ENCODE data around the gene SRCAP. TPM values are rescaled to one million over a fixed set of nuclear protein-coding genes. Genes with fewer than 3 reads are reported as not detected.

Gene SRCAP
- total and polyA plus RNA-seq, 3 experiments from 2014 or later, result 33.0 to 76.3 (median 75.4) TPM

DNA sequence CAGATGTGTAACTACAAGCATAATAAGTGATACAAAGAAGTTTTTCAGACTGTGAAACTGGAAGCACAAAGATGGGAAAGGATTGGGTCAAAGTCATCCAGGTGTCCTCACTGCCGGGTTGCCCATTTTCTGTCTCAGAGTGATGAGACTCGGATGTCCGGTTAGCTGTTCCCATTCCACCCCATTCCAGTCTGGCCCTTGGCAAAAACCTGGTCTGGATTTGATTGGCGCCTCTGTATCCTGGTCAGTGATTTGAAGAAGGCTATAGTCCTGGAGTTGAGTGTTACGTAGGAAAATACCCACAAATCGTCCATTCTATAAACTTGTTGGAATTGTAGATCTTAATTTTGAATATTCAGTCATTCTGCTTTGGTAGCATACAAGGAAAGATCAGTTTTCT lies 29.4 kb downstream of the SRCAP start:
- Mint-ChIP-seq H3K36me3 (peaks cover 7 to 78% (median 25%) of the 10 kb centered on the region in 3 donors), H3K4me3 (no peak overlapping the region)
- POLR2A ChIA-PET, result no interaction called here

DNA sequence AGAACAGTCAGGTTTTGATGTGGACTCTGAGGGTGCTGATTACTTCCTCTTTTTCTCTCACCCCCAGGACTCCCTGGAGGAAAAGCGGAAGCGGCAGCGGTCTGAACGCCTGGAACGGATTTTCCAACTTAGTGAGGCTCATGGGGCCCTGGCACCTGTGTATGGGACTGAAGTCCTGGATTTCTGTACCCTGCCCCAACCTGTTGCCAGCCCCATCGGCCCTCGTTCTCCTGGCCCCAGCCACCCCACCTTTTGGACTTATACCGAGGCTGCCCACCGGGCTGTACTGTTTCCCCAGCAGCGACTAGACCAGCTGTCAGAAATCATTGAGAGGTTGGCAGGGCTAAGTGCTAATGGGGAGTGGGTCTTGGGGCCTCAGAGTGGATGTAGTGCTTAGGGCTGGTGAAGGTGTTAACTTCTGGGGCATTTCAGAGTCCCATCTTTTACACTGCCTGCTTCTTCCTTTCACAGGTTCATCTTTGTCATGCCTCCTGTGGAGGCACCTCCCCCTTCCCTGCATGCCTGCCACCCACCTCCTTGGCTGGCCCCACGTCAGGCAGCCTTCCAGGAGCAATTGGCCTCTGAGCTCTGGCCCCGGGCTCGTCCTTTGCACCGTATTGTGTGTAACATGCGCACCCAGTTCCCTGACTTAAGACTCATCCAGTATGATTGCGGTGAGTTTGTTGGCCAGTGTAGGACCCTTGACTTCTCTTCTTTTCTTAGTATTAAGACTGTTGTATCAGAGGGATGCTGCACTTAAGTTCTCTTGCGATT lies 30.1 kb downstream of the SRCAP start:
- no peak overlapping the region for H3K4me3 Mint-ChIP-seq
- H3K27ac Mint-ChIP-seq, result peak overlapping the region in 3 of 8 donors; percentile 11 to 85 (median 59)
- POLR2A ChIA-PET, result no interaction called here
- no peak for DNase-seq
- Histone ChIP-seq H3K27me3 (ENCODE audit: insufficient read depth, low read length, poor library complexity, severe bottlenecking) (no peaks in the 10 kb centered on the region), H3K9me3 (ENCODE audit: low read length) (no peaks in the 10 kb centered on the region), H3K4me3 (ENCODE audit: low read length) (no peak overlapping the region), H3K4me1 (ENCODE audit: insufficient read depth, low read length) (no peaks in the 10 kb centered on the region), H3K36me3 (ENCODE audit: insufficient read depth, low read length) (peaks cover 51% of the 10 kb centered on the region), H3K27ac (ENCODE audit: low read depth, low read length) (no peak overlapping the region)
- no peaks in the 10 kb centered on the region for H3K27me3 Mint-ChIP-seq
- CTCF ChIA-PET, result no interaction called here
- no peaks in the 10 kb centered on the region for H3K9me3 Mint-ChIP-seq
- H3K36me3 Mint-ChIP-seq, result peaks cover 7 to 78% (median 24%) of the 10 kb centered on the region in 3 donors
- H3K4me1 Mint-ChIP-seq, result peaks cover 4 to 8% (median 6%) of the 10 kb centered on the region in 3 donors

More for the DNA sequence above, 29.4 kb downstream of the SRCAP start:
- Mint-ChIP-seq H3K9me3 (no peaks in the 10 kb centered on the region), H3K27ac (peak overlapping the region in 5 of 8 donors; percentile 20 to 56 (median 46)), H3K4me1 (peaks cover 4 to 8% (median 6%) of the 10 kb centered on the region in 3 donors), H3K27me3 (no peaks in the 10 kb centered on the region)
- Histone ChIP-seq H3K4me1 (ENCODE audit: insufficient read depth, low read length) (no peaks in the 10 kb centered on the region), H3K27ac (ENCODE audit: low read depth, low read length) (no peak overlapping the region), H3K9me3 (ENCODE audit: low read length) (no peaks in the 10 kb centered on the region), H3K27me3 (ENCODE audit: insufficient read depth, low read length, poor library complexity, severe bottlenecking) (no peaks in the 10 kb centered on the region), H3K4me3 (ENCODE audit: low read length) (no peak overlapping the region), H3K36me3 (ENCODE audit: insufficient read depth, low read length) (peaks cover 51% of the 10 kb centered on the region)
- no peak for DNase-seq
- CTCF ChIA-PET, result no interaction called here

DNA sequence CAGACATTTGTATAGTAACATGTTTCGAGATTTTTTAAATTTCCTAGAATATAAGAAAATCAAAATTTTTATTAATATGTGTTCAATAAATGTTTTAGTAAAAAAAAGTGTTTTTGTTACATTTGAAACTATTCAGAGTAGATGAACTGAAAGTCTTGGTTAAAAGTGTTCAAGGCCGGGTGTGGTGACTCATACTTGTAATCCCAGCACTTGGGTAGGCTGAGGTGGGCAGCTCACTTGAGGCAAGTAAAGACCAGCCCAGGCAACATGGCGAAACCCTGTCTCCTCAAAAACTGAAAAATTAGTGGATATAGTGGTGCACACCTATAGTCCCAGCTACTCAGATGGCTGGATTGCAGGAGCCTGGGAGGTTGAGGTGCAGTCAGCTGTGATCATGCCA lies 32.4 kb downstream of the SRCAP start:
- Mint-ChIP-seq H3K36me3 (peaks cover 7 to 75% (median 19%) of the 10 kb centered on the region in 3 donors), H3K27me3 (no peaks in the 10 kb centered on the region), H3K9me3 (no peaks in the 10 kb centered on the region), H3K4me3 (no peak overlapping the region), H3K27ac (peak overlapping the region in 2 of 8 donors; percentile 20 to 41), H3K4me1 (peaks cover 0 to 3% (median 3%) of the 10 kb centered on the region in 3 donors)
- ChIA-PET POLR2A (no interaction called here), CTCF (interaction anchor here (1.3 kb wide), 1 partner anchor 114 kb away, joined by 3 read pairs; no protein-coding TSS in a partner anchor)
- H3K27ac ChIP-seq (ENCODE audit: low read depth, low read length), result no peak overlapping the region
- no peak for DNase-seq
- no peak overlapping the region for H3K4me3 ChIP-seq (ENCODE audit: low read length)
- H3K9me3 ChIP-seq (ENCODE audit: low read length), result no peaks in the 10 kb centered on the region
- no peaks in the 10 kb centered on the region for H3K4me1 ChIP-seq (ENCODE audit: insufficient read depth, low read length)
- no peaks in the 10 kb centered on the region for H3K27me3 ChIP-seq (ENCODE audit: insufficient read depth, low read length, poor library complexity, severe bottlenecking)
- peaks cover 58% of the 10 kb centered on the region for H3K36me3 ChIP-seq (ENCODE audit: insufficient read depth, low read length)

DNA sequence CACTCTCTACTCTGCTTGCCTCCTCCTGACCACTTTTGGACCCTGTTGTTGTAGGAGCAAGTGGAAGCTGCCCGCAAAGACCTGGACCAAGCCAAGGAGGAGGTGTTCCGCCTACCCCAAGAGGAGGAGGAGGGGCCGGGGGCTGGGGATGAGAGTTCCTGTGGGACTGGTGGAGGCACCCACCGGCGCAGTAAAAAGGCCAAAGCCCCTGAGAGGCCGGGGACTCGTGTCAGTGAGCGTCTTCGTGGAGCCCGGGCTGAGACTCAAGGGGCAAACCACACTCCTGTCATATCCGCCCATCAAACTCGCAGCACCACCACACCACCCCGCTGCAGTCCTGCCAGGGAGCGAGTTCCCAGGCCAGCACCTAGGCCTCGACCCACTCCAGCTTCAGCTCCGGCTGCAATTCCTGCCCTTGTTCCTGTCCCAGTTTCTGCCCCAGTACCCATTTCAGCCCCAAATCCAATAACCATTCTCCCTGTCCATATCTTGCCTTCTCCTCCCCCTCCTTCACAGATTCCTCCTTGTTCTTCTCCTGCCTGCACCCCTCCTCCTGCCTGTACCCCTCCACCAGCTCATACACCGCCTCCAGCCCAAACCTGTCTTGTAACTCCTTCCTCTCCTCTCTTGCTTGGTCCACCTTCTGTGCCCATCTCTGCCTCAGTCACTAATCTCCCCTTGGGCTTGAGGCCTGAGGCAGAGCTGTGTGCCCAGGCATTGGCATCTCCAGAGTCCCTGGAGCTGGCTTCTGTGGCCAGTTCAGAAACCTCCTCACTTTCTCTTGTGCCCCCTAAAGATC lies 38.2 kb downstream of the SRCAP start:
- Histone ChIP-seq H3K36me3 (ENCODE audit: insufficient read depth, low read length) (peaks cover 47% of the 10 kb centered on the region), H3K27ac (ENCODE audit: low read depth, low read length) (no peak overlapping the region), H3K9me3 (ENCODE audit: low read length) (no peaks in the 10 kb centered on the region), H3K27me3 (ENCODE audit: insufficient read depth, low read length, poor library complexity, severe bottlenecking) (no peaks in the 10 kb centered on the region), H3K4me3 (ENCODE audit: low read length) (no peak overlapping the region), H3K4me1 (ENCODE audit: insufficient read depth, low read length) (no peaks in the 10 kb centered on the region)
- no peaks in the 10 kb centered on the region for H3K27me3 Mint-ChIP-seq
- ChIA-PET CTCF (interaction anchor here (1.3 kb wide), 1 partner anchor 11 kb away, joined by 5 read pairs; the partner anchor contains the start of gene PHKG2), POLR2A (no interaction called here)
- H3K27ac Mint-ChIP-seq, result peak overlapping the region in 2 of 8 donors; percentile 50 to 70
- H3K4me3 Mint-ChIP-seq, result no peak overlapping the region
- H3K36me3 Mint-ChIP-seq, result peaks cover 9 to 82% (median 22%) of the 10 kb centered on the region in 3 donors
- no peaks in the 10 kb centered on the region for H3K9me3 Mint-ChIP-seq
- DNase-seq, result no peak
- peaks cover 5 to 10% (median 8%) of the 10 kb centered on the region in 3 donors for H3K4me1 Mint-ChIP-seq

DNA sequence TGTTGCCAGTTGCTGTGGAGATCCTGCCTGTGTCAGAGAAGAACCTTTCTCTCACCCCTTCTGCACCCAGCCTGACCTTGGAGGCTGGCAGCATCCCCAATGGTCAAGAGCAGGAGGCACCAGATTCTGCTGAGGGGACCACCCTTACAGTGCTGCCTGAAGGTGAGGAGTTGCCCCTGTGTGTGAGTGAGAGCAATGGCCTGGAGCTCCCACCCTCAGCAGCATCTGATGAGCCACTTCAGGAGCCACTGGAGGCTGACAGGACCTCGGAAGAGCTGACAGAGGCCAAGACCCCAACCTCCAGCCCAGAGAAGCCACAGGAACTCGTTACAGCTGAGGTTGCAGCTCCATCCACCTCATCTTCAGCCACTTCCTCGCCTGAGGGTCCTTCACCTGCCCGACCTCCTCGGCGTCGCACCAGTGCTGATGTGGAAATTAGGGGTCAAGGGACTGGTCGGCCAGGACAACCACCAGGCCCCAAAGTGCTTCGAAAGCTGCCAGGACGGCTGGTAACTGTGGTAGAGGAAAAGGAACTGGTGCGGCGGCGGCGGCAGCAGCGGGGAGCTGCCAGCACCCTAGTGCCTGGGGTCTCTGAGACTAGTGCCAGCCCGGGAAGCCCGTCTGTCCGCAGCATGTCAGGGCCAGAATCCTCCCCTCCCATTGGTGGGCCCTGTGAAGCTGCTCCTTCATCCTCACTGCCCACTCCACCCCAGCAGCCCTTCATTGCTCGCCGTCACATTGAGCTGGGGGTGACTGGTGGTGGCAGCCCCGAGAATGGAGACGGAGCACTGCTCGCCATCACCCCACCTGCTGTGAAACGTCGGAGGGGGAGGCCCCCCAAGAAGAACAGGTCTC lies 39.0 kb downstream of the SRCAP start:
- Histone ChIP-seq H3K27me3 (ENCODE audit: insufficient read depth, low read length, poor library complexity, severe bottlenecking) (no peaks in the 10 kb centered on the region), H3K27ac (ENCODE audit: low read depth, low read length) (no peak overlapping the region), H3K4me3 (ENCODE audit: low read length) (no peak overlapping the region), H3K36me3 (ENCODE audit: insufficient read depth, low read length) (peaks cover 47% of the 10 kb centered on the region), H3K4me1 (ENCODE audit: insufficient read depth, low read length) (no peaks in the 10 kb centered on the region), H3K9me3 (ENCODE audit: low read length) (no peaks in the 10 kb centered on the region)
- H3K27me3 Mint-ChIP-seq, result no peaks in the 10 kb centered on the region
- POLR2A ChIA-PET, result no interaction called here
- peaks cover 5 to 10% (median 8%) of the 10 kb centered on the region in 3 donors for H3K4me1 Mint-ChIP-seq
- peak overlapping the region in 1 of 8 donors; percentile 70 for H3K27ac Mint-ChIP-seq
- no peak overlapping the region for H3K4me3 Mint-ChIP-seq
- H3K36me3 Mint-ChIP-seq, result peaks cover 9 to 79% (median 20%) of the 10 kb centered on the region in 3 donors
- CTCF ChIA-PET, result interaction anchor here (1.3 kb wide), 1 partner anchor 10 kb away, joined by 5 read pairs; the partner anchor contains the start of gene PHKG2
- H3K9me3 Mint-ChIP-seq, result no peaks in the 10 kb centered on the region
- no peak for DNase-seq

DNA sequence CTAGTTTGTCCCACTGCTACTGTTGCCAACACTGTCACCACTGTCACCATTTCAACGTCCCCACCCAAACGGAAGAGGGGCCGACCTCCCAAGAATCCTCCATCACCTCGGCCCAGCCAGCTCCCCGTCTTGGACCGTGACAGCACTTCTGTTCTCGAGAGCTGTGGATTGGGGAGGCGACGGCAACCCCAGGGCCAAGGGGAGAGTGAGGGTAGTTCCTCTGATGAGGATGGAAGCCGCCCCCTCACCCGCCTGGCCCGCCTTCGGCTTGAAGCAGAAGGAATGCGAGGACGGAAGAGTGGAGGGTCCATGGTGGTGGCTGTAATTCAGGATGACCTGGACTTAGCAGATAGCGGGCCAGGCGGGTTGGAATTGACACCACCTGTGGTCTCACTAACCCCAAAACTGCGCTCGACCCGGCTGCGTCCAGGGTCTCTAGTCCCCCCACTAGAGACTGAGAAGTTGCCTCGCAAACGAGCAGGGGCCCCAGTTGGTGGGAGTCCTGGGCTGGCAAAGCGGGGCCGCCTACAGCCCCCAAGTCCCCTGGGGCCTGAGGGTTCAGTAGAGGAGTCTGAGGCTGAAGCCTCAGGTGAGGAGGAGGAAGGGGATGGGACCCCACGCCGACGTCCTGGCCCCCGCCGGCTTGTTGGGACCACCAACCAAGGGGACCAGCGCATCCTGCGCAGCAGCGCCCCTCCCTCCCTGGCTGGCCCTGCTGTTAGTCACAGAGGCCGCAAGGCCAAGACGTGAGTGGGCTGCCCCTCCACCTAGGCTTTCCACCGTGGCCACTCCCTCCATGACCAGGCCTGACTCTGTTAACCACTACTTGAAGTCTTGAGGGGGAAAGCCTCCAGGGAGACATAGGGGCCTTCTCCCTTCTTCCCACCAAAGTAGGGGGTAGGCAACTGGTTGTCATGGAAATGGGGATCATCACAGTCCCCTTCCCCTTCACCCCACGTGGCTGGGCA lies 40.3 kb downstream of the SRCAP start:
- DNase-seq, result peak in 1 of 5 donors; percentile 45
- H3K4me3 Mint-ChIP-seq, result no peak overlapping the region
- H3K4me1 Mint-ChIP-seq, result peaks cover 5 to 10% (median 8%) of the 10 kb centered on the region in 3 donors
- H3K27ac Mint-ChIP-seq, result peak overlapping the region in 1 of 8 donors; percentile 26
- no peak overlapping the region for H3K27ac ChIP-seq (ENCODE audit: low read depth, low read length)
- ChIA-PET POLR2A (no interaction called here), CTCF (no interaction called here)
- no peak overlapping the region for H3K4me3 ChIP-seq (ENCODE audit: low read length)
- peaks cover 6 to 76% (median 16%) of the 10 kb centered on the region in 3 donors for H3K36me3 Mint-ChIP-seq
- H3K9me3 Mint-ChIP-seq, result no peaks in the 10 kb centered on the region
- no peaks in the 10 kb centered on the region for H3K27me3 Mint-ChIP-seq
- H3K36me3 ChIP-seq (ENCODE audit: insufficient read depth, low read length), result peaks cover 41% of the 10 kb centered on the region
- no peaks in the 10 kb centered on the region for H3K4me1 ChIP-seq (ENCODE audit: insufficient read depth, low read length)
- no peaks in the 10 kb centered on the region for H3K9me3 ChIP-seq (ENCODE audit: low read length)
- H3K27me3 ChIP-seq (ENCODE audit: insufficient read depth, low read length, poor library complexity, severe bottlenecking), result no peaks in the 10 kb centered on the region

Measured in CD8-positive, alpha-beta memory T cell (primary cell).